NCI-H1436 treated with DMSO at 0.1 percent for 48 hours (cell line): ENCODE data around the gene ANKRD11.
"Not testable (repeated sequence)": the region's sequence is repeated elsewhere in the genome, so short reads cannot be mapped to it uniquely, and the experiment has no call there.

Experiments
- DNase-seq: peaks from one replicate; lab custom pipeline; 2025; lab: John Stamatoyannopoulos, UW

ANKRD11 gene

DNA sequence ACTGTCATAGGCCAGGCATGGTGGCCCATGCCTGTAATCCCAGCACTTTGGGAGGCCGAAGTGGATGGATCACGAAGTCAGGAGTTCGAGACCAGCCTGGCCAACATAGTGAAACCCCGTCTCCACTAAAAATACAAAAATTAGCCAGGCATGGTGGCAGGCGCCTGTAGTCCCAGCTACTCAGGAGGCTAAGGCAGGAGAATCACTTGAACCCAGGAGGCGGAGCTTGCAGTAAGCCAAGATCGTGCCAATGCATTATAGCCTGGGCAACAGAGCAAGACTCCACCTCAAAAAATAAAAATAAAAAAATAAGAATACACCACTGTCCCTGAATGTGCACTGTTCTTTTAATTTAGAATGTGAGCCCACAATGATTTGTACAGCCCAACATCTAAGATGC, 61.8 kb downstream of the ANKRD11 start:
- not testable (repeated sequence) for DNase-seq

DNA sequence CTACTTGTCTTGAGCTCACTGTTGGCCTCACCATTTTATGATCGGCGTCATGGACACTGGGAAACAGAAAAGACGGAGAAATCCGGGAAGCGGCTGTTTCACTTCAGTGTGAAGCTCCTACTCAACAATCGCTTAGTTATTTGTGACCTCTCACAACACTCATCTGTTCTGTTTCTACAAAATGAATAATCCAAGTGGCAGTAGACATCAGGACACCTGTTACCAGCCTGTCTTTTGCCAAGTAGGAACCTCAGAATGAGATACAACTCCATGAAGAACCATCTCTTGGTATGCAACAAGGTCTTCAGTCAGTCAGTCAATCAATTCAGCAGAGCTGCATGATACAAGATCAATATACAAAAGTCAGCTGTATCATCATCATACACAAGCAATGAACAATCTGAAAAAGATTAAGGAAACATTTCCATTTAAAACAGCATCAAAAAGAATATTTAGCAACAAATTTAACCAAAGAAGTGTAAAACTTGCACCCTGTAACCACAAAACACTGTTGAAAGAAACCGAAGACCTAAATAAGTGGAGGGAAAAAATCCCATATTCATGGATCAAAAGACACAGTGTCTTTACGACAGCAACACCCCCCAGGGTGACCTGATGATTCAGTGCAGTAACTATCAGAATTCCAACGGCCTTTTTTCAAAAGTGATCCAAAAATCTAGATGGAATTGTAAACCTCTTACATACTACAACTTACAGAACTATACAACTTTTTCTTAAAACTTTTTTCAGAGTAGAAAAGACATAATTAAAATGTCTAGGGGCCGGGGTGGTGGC, 63.4 kb downstream of the ANKRD11 start:
- DNase-seq, result no peak

DNA sequence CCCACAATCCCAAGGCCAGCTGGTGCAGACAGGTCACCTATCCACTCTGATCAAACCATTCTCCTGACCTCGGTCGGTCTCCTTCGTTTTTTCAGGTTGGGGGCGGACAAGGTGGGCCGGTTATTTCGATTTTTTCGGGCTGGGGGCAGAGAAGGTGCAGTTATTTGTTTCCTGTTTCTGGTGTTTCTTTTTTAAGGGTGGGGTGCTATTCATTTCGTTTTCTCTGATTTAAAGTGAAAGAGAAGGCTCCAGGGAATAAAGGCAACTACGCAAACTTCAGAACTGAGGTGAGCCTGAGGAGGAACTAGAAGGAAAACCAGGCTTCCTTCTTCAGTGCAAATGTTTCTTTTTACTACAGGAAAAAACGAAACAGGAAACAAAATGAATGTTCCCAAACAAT, 64.8 kb downstream of the ANKRD11 start:
- DNase-seq, result no peak

DNA sequence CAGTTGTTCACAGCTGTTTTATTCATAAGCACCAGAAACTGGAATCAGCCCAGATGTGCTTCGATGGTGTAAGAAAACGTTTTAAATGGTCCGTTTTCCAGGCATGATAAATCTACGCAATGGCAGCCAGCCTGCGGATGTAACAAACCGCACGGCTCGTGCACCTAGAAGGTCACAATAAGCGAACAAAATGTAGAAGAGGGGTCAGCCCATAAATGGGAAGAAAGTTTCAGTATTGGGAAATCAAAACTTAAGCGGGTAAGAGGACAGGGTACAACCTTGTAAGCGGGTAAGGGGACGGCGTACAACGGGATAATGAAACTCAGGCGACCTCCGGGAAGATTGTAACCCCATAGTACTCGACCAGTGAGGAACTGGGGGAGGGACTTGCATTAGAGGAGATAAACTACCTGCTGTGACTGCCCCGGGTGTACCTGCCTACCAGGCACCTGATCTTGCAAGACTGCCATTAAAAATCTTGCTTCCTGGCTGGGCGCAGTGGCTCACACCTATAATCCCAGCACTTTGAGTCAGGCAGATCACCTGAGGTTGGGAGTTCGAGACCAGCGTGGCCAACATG, 66.6 kb downstream of the ANKRD11 start:
- no peak for DNase-seq

DNA sequence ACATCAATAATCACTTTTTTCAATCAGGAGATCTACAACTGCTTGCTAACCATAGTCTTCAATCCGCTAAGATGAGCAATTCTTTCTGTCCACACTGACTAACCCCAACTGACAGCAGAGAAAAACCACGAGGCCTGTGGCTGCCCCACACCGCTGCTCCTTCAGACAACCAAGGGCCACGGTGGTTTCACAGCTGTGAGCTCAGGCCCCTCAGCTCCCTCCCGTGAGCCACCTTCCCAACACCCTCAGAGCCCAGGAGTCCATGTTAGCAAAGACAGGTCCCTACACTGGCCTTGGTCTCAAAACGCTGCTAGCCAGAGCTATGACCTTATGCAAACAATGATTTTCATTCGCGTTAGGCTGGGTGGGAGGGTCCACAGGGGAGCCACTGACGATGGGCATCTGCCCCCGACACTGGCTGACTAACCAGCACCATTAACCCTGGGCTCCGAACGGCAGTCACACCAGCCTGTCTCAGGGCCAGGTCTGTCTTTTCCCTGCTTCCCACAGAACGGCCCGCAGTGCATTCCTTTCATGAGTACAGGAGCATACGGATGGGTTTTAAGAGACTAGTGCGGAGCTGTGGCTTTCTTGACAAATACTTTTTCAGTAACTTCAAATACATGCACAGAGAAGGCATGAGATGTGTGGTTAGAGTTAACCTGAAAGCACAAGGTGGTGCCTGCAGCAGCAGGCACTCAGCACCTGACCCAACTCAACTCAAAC, 67.3 kb downstream of the ANKRD11 start:
- DNase-seq, result no peak

DNA sequence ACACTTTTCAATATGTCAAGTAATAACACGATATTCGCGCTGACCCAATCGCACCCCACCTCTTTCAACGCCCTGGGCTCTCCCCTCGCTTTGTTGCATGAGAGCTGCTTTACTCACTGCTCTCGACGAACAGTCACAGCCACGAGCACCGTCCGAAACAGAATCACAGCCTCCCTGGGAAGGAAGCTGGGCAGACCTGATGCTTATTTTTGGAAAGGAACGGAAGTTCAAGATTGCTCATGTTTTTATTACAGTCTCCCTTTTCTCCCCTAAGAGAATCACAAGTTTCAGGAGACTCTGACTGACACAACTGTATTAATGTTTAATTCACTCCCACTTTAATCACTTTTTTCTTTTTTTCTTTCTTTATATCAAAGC, 67.8 kb downstream of the ANKRD11 start:
- no peak for DNase-seq

DNA sequence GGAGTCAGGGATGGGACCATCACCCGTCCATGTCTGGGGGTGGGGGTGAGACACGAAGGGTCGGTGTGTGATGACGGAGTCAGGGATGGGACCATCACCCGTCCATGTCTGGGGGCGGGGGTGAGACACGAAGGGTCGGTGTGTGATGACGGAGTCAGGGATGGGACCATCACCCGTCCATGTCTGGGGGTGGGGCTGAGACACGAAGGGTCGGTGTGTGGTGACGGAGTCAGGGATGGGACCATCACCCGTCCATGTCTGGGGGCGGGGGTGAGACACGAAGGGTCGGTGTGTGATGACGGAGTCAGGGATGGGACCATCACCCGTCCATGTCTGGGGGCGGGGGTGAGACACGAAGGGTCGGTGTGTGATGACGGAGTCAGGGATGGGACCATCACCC, 69.1 kb downstream of the ANKRD11 start:
- not testable (repeated sequence) for DNase-seq

DNA sequence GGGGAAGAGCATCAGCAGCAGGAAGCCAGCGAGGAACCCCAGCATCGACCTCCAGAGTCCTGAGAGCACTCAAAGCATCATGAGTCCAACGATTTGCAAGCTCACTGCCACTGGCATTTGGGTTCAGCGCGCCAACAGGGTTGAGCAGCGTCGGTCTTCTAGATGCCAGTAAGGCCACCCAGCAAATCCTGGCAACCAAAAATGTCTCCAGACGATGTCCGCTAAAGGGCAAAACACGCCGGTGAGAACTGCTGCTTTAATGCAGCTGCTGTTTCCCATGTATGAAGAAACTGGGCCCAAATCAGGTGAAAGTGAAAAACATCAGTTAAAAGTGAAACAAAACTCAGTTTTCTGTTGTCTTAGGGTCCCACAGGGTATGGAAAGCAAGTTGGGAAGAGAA, 70.2 kb downstream of the ANKRD11 start:
- DNase-seq, result no peak

DNA sequence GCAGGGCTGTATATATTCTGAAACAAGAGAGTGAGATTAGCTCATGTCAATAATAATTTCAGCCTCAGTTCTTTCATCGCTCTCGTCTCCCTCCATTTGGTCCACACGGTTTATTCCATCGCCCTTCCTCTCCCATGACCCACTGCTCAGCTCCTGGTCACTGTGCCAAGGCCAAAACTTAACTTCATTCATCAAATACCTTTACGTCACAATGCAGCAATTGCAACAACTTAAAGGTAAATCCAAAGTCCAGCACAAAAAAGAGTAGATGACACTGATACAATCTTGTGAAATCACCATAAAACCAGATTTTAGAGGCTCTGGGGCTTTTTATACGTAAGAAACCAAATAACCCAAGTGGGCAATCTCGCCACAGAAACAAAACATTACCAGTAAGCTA, 72.0 kb downstream of the ANKRD11 start:
- no peak for DNase-seq

DNA sequence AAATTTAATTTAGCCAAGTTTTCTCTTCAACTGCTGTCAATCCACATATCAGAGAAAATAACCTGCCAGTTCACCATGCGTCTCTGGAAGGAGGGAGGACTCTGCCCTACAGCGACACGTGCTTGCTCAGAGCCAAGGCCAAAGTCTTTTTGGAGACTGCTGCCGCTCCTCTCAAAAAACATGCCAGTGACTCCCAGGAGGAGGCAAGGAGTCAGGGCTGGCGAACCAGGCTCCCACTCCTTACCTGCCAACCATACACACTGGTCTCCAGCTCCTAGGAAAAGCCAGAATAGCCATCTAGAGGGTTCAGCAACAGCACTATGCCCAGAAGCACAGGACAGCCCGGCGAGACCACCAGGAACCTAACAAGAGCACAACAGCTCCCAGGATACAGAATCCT, 73.0 kb downstream of the ANKRD11 start:
- no peak for DNase-seq

DNA sequence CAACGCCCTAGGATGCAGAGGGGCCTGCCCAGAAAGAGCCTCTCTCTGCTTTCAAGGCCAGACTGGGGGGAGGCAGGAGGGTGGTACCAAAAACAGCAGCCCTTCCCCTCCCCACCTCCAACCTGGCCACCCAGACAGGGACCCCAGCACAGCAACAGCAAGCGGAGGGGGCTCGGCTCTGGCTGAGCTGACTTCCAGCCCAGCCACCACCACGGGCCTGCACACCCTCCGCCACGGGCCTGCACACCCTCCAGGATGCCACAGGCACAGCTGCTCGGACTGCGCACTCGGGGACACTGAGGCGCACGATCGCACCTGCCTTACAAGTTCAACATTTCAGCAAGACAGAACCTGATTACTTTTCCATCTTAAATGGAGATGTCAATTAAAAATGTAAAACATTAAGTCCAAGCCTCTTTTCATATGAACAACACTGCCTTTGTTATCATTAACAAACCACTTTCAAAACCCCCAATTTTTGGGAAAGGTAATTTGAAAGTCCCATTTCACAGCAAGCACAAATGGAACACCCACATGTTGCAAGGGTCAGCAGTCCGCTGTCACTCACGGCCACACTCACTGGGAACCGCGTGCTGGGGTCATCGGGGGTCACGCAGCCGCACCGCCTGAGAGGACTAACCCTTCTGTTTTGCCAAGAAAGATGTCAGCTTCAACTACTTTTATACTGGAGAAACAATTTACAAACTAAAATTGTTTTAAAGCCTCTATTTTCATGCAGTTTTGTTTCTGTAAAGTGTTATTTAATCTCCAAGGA, 76.4 kb downstream of the ANKRD11 start:
- no peak for DNase-seq

DNA sequence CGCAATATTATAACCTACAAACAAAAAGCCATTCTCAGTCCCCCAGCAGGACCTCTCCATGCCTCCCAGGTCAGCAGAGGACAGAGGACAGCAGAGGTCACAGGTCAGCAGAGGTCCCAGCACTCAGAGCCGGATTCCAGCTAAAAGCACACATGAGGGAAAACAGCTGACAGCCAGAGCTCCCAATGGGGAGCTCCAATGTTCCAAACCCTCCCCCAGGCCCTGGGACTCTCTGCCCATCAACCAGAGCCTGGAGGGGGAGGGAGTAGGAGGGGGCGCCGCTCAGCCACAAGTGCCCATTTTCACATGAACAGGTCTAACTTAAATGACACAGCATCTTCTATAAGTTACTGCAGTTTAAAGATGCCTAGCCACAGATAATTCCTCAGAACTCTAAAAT, 77.5 kb downstream of the ANKRD11 start:
- no peak for DNase-seq

DNA sequence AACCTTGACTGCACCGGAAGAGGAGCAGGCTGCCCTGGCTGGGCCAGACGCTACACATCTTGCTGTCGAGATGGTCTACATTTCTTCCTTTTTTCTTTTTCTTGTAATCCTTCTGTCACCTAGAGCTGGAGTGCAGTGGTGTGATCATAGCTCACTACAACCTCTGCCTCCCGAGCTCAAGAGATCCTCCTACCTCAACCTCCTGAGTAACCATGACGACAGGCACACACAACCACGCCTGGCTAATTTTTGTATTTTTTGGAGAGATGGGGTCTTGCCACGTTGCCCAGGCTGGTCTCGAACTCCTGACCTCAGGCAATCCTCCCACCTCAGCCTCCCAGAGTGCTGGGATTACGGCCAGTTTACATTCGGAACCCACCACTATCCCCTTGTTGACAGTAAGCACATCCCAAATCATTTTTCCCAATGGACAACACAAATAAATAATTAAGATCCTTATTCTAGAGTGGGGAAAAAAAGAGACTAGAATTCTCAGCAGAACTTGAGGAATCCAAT, 79.0 kb downstream of the ANKRD11 start:
- no peak for DNase-seq

DNA sequence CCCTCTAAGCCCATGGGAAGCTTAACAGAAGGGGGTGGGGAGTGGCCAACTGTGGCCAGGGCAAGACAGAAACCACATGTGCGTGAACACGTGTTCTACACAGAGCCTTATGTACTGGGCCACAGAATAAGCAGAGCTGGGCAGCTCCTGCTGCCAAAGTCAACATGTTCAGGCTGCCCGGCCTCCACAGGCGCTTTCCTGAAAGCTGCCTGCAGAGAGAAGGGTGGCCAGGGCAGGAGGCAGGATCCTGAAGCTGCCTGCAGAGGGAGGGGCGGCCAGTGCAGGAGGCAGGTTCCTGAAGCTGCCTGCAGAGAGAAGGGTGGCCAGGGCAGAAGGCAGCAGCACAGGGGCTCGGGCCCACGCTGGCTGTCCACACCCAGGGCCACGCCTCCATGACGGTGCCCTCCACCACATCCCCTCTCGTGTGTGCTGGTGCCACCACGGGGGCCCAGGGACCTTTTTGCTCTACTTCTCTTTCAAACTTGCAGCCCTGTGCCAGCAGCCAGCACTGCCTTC, 79.5 kb downstream of the ANKRD11 start:
- DNase-seq, result no peak

DNA sequence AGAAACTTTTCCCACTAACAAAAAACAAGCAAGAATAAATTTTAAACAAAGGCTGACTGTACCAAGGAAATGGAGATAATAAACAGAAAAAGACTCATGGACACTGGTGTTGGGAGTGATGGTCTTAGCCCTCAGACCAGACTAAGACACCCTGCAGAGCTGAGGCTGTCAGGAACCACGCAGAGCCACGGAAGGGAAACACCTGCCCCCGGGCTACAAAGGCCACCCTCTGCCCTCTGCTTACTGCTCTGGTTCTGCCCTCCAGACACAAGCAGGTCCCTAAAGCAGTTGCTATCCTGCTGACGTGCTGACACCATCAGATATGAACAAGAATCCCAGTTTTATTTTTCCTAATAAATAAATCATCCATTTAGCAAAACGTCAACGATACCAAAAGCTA, 80.0 kb downstream of the ANKRD11 start:
- DNase-seq, result no peak

DNA sequence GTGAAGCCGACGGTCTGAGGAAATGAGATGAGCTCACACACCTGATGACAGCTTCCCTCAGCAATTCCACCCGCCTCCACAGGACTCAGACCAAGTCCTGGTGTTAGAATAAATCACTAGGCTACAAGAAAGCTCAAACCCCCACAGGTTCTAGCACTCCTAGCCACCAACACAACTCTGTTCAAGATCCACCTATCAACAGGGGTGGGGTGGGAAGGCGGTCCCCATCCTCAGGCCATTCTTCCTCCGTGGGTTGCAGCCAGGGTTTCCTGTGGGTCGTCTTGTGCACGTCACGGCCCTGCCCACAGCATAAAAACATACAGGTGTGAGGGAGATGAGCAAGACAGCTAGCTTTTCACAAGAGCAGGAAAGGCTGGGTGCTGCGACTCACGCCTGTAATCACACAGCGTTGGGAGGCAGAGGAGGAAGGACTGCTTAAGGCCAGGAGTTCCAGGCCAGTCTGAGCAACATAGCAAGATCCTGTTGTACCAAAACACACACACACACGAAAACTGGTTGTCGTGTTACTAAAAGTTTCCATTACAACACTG, 81.1 kb downstream of the ANKRD11 start:
- DNase-seq, result no peak

DNA sequence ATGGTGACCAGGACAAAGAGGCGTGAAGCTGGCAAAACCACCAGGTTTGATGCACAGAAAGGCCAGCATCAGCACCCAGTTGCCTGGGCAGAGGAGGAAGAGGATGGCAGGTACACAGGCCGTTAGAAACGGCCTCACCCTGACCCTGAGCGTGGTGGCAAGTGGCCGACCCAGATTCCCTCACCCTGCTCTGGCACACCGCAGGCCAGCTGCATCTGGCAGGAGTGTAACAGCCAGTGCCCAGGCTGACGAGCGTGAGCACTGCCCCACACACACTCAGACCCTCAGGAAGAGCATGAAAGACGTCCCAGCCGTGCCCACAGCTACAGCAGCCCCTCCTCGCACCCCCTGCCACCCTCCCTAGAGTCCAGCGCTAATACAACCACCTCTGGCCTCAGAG, 82.0 kb downstream of the ANKRD11 start:
- no peak for DNase-seq

DNA sequence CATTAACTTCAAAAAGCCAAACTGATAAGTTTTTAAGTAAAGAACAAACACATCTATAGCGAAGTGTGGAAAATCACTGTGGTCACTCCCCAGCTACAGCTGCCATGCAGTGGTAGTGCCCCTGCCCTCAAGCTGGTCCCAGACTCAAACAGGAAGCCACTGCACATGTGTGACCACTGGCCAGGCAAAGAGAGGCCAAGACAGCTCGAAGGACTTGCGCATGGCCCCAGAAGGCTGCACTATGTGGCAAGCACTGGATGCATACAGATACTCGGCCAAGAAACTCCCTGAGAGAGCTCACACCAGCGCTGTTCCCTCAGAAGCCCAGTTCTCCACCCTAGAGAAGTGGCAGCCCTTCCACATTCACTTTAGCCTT, 82.4 kb downstream of the ANKRD11 start:
- no peak for DNase-seq

DNA sequence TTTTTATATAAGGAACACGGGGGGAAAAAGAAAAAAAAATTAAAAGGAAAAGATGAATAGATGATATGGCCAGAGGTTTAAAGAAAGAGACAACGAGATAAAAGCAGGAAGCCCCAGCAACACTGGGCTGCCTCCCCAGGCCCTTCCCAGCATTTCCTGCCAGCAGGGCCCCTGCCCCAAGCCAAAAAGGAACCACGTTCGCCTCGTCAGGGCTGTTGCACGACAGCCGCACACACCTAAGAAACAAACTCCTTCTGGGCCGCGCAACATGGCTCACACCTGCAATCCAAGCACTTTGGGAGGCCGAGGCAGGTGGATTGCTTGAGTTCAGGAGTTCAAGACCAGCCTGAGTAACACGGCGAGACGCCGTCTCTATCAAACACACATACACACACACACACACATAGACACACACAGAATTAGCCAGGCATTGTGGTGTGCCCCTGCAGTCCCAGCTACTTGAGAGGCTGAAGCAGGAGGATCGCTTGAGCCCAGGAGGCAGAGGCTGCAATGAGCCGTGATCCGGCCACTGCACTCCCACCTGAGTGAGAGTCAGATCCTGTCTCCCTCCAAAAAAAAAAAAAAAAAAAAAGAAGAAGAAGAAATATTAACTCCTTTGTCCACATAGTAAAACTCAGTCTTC, 83.0 kb downstream of the ANKRD11 start:
- no peak for DNase-seq

DNA sequence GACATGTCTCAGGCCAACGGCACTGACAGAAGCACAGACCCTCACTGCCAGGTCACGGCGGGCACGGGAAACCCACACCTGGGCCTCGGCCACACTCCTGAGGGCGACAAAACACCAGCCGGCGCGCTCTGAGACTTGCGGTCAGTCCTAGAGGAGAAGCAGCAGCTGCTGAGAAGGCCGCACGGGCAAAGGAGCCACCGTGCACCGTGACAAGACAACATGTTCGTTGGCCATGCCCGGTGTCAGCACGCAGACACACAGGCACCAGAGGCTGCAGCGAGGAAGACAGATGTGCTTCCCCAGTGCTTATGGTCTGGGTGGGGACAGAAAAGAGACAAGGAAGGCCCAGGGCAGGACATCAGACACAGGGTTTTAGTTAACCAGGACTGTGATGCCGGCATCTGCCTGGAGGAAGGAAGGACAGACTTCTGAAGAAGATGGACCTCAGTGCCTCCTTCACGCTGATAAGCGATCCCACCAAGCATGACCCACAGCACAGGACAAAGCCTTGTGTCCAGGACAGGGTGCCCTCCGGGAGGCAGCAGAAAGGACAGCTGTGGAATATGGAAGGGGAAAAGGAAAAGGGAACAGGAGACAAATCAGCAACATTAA, 84.0 kb downstream of the ANKRD11 start:
- DNase-seq, result no peak

DNA sequence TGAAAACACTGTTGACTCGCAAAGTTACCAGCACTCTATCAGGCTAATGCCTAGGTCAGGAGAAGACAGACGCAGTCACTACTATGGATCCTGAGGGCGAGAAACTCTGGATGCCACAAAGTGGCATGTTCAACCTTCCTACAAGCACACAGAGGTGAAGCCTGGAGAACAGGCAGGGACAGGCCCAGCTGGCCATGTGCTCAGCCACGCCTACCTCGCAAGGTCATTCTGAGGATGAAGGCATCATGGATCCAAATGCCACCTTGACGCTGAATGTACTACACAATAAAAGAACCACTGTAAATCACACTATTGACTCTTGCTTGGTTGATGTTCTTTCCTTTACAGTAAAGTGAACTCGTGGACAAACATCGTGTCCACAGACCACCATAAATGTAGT, 85.8 kb downstream of the ANKRD11 start:
- no peak for DNase-seq
